ENCODE measurements around the gene CLIP4. TPM values are rescaled to one million over a fixed set of nuclear protein-coding genes. Genes with fewer than 3 reads are reported as not detected.

The CLIP4 gene
- polyA plus RNA-seq, 1 experiment, result 38.8 TPM

GRCh38 chr2:29215739-29216608, 100.8 kb downstream of the CLIP4 start:
- DNase-seq (ENCODE audit: low read depth), result no peak
- H3K36me3 ChIP-seq (ENCODE audit: control insufficient read depth, insufficient read depth, low read length), result no peaks in the 10 kb centered on the region
- H3K27me3 ChIP-seq (ENCODE audit: control insufficient read depth, insufficient read depth, low read length), result no peaks in the 10 kb centered on the region
- no peak overlapping the region for H3K4me3 ChIP-seq (ENCODE audit: low read depth, low read length)
- ChIA-PET CTCF (interaction anchor here (0.8 kb wide), 1 partner anchor 95 kb away, joined by 3 read pairs; no protein-coding TSS in a partner anchor), POLR2A (no interaction called here)
- TF ChIP-seq CTCF (IDR thresholded peaks at IDR 0.05; ENCODE audit: insufficient read depth, low read depth, low read length), result no peak

- DNase-seq (ENCODE audit: low read depth), result no peak
- H3K4me3 ChIP-seq (ENCODE audit: low read depth, low read length), result no peak overlapping the region
- no peak for TF ChIP-seq CTCF (IDR thresholded peaks at IDR 0.05; ENCODE audit: insufficient read depth, low read depth, low read length)
- H3K27me3 ChIP-seq (ENCODE audit: control insufficient read depth, insufficient read depth, low read length), result no peaks in the 10 kb centered on the region
- ChIA-PET CTCF (no interaction called here), POLR2A (no interaction called here)
- no peaks in the 10 kb centered on the region for H3K36me3 ChIP-seq (ENCODE audit: control insufficient read depth, insufficient read depth, low read length)
Observed at GRCh38 chr2:29216609-29216909, 101.3 kb downstream of the CLIP4 start.

- ChIA-PET POLR2A (no interaction called here), CTCF (no interaction called here)
- no peak for TF ChIP-seq CTCF (IDR thresholded peaks at IDR 0.05; ENCODE audit: insufficient read depth, low read depth, low read length)
- H3K27me3 ChIP-seq (ENCODE audit: control insufficient read depth, insufficient read depth, low read length), result no peaks in the 10 kb centered on the region
- no peaks in the 10 kb centered on the region for H3K36me3 ChIP-seq (ENCODE audit: control insufficient read depth, insufficient read depth, low read length)
- no peak overlapping the region for H3K4me3 ChIP-seq (ENCODE audit: low read depth, low read length)
- no peak for DNase-seq (ENCODE audit: low read depth)
Observed at GRCh38 chr2:29218071-29218470, 102.9 kb downstream of the CLIP4 start.

- ChIA-PET CTCF (no interaction called here), POLR2A (no interaction called here)
- H3K4me3 ChIP-seq (ENCODE audit: low read depth, low read length), result no peak overlapping the region
Observed at GRCh38 chr2:29218550-29219125, 103.4 kb downstream of the CLIP4 start.

GRCh38 chr2:29219374-29219773, 104.2 kb downstream of the CLIP4 start:
- CTCF ChIA-PET, result no interaction called here
- Histone ChIP-seq H3K36me3 (ENCODE audit: control insufficient read depth, insufficient read depth, low read length) (no peaks in the 10 kb centered on the region), H3K4me3 (ENCODE audit: low read depth, low read length) (no peak overlapping the region), H3K27me3 (ENCODE audit: control insufficient read depth, insufficient read depth, low read length) (no peaks in the 10 kb centered on the region)
- POLR2A ChIA-PET, result no interaction called here
- no peak for DNase-seq (ENCODE audit: low read depth)
- no peak for TF ChIP-seq CTCF (IDR thresholded peaks at IDR 0.05; ENCODE audit: insufficient read depth, low read depth, low read length)

More at GRCh38 chr2:29218550-29219125, 103.4 kb downstream of the CLIP4 start:
- no peak for DNase-seq (ENCODE audit: low read depth)
- TF ChIP-seq CTCF (IDR thresholded peaks at IDR 0.05; ENCODE audit: insufficient read depth, low read depth, low read length), result no peak
- Histone ChIP-seq H3K36me3 (ENCODE audit: control insufficient read depth, insufficient read depth, low read length) (no peaks in the 10 kb centered on the region), H3K27me3 (ENCODE audit: control insufficient read depth, insufficient read depth, low read length) (no peaks in the 10 kb centered on the region)
